GM21360 (cell line): Measurements from ENCODE around the gene LIPE.
A peak's percentile ranks its signal among the peaks of the same experiment; 100 is the strongest.

Source experiments
- ATAC-seq: cut with Tn5 transposase; IDR thresholded peaks from one replicate; pipeline ENCODE4 v1.9.1; 2021; ENCODE audit warnings: mild to moderate bottlenecking, moderate library complexity; ENCODE audit not compliant: unreplicated experiment

LIPE gene

GRCh38 chr19:42412661-42413076 lies 14.5 kb downstream of the LIPE start:
- ATAC-seq, result no peak

- no peak for ATAC-seq
Measured at GRCh38 chr19:42412227-42412626, 15.0 kb downstream of the LIPE start.

DNA sequence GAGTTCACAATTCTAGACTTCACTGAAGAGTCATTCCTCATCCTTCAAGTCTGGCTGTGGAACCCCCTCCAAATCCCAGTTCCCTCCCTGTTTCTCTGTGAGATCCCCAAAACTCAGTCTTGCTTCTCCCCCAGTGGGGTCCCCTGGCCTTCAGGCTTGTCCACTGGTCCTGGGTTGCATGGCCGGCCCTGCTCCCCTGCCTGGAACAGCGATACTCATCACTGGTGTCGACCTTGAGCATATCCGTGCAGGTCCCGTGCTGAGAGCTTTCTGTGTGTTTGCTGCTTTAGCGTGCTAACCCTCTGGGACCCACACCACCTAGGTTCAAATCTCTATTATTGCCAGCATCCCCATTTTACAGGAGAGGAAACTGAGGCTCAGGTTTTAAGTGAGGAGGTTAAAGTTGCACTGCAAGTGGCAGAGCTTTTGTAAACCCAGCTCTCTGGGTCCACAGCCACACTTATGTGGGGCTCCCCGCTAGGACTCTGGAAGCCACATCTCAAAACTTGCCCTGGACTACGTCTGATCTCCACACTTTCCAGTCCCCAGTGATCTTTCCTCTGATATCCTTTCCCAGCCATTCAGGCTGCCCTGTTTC lies 15.5 kb downstream of the LIPE start:
- no peak for ATAC-seq

DNA sequence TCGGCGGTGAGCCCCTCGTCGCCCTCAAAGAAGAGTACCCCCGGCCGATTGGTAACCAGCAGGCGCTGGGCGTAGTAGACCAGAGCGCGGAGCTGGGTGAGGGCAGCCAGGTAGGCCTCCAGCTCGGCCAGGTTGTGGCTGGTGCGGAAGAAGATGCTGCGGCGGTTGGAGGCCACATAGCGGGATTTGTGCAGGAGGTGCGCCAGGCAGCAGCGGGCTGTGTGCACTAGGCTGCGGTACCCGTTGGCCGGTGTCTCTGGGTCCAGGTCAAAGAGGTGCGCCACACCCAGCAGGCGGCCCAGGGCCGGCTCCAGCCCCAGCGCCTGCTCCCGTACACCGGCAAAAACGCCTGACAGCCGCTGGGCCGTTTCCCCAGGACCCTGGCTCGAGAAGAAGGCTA lies 16.8 kb downstream of the LIPE start:
- no peak for ATAC-seq

GRCh38 chr19:42409477-42409876 lies 17.7 kb downstream of the LIPE start:
- no peak for ATAC-seq

DNA sequence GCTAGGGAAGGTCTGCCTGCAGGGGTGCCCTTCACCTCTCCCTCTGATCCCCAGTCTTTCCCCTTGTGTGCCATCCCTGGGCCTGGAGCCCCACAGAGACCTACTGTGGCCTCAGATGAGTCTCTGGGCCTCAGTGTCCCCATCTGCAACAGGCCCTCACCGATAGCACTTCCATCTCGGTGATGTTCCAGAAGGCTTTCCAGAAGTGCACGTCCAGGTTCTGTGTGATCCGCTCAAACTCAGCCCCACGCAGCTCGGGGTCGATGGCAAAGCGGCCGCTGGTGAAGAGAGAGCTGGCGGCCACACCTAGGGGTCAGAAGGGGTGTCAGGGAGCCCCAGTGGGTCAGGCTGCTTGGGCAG lies 19.4 kb downstream of the LIPE start:
- ATAC-seq, result no peak

- ATAC-seq, result no peak
Measured at GRCh38 chr19:42407085-42407815, 19.9 kb downstream of the LIPE start.

DNA sequence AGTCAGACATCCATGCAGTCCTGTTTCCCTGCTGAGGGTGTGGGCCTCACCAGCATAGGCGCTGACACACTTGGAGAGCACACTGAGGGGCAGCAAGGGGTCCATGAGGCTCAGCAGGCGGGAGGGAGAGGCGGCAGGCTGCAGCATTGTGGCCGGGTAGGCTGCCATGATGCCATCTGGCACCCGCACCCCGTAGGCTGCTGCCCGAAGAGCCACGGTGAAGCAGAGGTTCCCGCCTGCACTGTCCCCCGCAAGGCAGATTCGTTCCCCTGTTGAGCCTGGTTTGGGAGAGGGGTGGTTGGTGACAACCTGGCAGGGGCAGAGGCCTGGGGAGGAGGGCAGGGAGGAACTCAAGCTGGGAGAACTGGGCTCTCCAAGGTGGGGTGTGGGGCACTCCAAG lies 21.1 kb downstream of the LIPE start:
- ATAC-seq, result no peak

GRCh38 chr19:42403586-42403985 lies 23.6 kb downstream of the LIPE start:
- no peak for ATAC-seq

DNA sequence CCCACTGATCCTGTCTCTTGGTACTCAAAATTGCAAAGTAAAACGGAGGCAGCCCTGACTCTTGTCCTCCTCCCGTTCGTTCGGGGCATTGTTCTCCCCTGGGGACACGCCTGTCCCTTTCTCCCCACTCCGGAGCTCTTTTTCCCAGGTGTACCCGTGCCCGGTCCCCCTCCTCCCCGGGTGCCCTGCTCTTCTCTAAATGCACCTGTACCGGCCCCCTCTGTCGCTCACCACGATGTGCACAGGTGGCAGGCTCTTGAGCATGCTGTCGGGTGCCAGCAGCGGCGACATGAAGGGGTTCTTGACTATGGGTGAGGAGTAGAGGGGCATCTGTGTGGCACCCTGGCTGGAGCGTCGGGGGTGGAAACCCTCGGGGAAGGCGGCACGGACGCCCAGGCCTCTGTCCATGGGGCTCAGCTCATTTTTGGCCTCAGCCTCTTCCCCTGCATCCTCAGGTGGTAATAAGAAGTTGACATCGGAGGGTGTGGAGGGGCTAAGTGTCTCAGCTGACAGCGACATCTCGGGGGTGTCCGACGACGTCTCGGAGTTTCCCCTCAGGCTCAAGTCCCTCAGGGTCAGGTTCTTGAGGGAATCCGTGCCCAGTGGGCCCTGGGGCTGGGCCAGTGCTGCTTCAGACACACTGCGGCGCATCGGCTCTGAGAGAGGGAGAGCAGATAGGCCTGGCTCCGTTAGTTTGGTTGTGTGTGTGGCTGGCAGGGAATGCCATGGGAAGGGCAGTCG lies 24.6 kb downstream of the LIPE start:
- ATAC-seq, result no peak

- no peak for ATAC-seq
Measured at GRCh38 chr19:42401365-42402303, 25.6 kb downstream of the LIPE start.

- no peak for ATAC-seq
Measured at GRCh38 chr19:42400404-42400803, 26.8 kb downstream of the LIPE start.

GRCh38 chr19:42397263-42398166 lies 29.7 kb downstream of the LIPE start:
- no peak for ATAC-seq

DNA sequence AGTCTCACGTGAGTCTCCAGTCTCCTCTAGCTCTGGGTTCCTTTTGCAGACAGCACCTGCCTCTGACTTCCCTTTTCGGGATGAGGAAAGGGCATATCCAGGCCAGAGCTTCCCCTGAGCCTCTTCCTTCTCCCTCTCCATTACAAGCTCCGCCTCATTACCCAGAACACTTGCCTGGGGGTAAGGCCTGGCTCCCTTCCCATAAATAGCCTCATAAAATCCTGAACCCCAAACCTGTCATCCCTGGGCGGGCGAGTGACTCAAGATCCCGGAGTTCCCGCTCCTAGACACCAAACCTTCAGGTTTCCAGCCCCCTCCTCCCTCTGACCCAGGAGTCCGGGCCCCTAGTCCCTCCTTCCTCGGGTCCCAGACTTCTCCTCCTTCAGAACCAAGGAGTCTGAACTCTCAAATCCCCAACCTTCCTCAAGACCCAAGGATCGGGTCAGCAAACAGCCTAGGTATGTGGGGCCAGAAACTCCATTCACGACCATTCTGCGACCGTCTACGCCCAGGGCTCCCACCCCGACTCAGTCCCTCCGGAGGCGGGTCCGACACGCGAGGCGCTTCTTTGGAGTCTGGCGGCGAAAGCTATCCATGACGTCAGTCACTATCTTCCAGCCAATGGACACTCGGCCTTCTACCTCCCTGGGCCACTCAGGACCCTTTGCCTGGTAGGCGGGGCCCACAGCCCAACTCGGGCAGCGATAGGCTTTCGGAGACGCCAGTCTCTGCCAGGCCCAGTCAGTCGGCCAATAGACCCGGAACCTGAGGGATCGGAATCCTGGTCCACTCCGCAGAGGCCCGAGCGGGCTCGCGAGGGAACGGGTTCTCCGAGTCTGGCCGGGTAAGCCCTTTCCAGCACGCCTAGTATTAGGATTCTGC lies 30.6 kb downstream of the LIPE start:
- ATAC-seq, result peak; percentile 90

DNA sequence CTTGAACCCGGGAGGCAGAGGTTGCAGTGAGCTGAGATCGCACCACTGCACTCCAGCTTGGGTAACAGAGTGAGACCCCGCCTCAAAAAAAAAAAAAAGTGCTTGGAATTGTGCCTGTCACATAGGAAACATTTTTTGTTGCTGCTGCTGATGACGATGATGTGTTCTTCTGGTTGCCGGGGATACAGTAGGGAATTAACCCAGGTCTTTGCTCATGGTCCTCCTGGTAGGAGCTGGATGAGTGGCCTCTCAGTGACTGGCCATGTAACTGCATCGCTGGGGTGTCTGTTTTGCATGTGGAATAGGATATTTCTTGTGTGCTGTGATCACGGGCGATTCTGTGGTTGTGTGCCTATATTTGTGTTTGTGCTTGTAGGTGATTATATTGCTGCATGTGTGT lies 32.4 kb downstream of the LIPE start:
- no peak for ATAC-seq

DNA sequence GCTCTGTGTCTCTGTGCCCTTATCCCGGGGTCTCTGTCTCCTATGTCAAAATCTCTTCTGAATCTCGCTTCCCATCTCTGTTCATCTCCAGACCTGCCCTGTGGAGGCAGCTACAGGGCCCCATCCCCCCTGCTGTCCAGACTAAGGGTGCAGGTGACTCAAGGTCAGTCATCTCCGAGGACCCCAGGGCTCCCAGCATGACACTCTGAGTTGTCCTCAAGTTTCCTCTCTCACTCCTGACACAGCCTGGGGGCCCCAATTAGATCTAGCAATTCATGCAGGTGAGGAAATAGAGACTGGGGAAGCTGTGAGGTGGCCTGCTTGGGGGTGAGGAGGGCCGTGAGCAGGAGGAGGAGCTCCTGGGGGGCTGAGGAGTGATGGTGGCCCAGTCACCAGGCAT lies 35.0 kb downstream of the LIPE start:
- no peak for ATAC-seq

- ATAC-seq, result no peak
Measured at GRCh38 chr19:42389899-42390298, 37.3 kb downstream of the LIPE start, which contains the start of gene CNFN. Gene CNFN, minus strand, starts transcription at chr19:42390297. Its CDS starts 1,260 bp downstream, at chr19:42389037.

DNA sequence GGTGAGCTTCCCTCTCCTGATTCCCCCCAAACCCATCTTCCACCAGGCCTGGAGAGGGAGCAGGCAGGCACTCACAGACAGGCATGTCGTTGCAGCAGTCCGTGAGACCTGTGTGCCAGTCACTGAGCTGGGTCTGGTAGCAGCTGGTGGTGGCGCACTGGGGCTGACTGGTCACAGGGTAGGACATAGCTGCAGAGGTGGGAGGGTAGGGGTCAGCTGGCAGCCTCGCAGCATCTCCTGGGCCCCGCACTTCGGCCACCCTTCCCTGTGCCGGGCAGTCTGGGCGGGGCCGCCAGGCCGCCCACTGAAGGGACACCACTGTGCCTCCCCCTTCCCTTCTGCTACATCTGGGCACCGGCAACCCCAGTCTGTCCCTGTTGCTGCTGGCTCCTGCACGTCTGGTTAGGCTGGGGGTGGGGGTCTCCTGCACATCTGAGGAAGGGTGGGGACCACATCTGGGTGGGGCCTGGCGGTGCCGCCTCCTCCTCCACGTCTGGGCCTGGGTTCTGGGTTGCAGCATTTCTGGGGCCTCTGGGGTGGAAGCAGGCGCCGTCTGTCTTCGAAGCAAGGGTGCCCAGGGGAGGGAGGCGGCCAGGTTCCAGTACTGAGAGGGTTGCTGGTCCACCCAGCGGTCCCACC lies 38.2 kb downstream of the LIPE start:
- no peak for ATAC-seq
